H1 (cell line): ENCODE data around the gene PACSIN1. TPM values are rescaled to one million over a fixed set of nuclear protein-coding genes. Genes with fewer than 3 reads are reported as not detected.

ENCODE experiments used
- EZH2 ChIP-seq: fragments of 200-600 bp; sonication (generic); IDR thresholded peaks from 2 replicates; pipeline ENCODE4 v1.7.1; 2012; ENCODE audit warnings: low read depth, mild to moderate bottlenecking, moderate library complexity, low read length, inconsistent platforms; ENCODE audit not compliant: severe bottlenecking
- RFX5 ChIP-seq: IDR thresholded peaks from 2 replicates; pipeline ENCODE4 v1.6.1; 2011; ENCODE audit warnings: low read depth, low read length, improper control_type of control experiment, borderline replicate concordance
- polyA plus RNA-seq, 7 experiments: library from polyadenylated mRNA; depleted of rRNA in 3 of 7; stranded (reverse) in 5 of 7; unstranded in 2 of 7; fragments of >200 nt in 5 of 7; fragments of 200-250 nt in 2 of 7; gene quantifications; 1 replicate in 5 of 7; 2 replicates in 1 of 7; 4 replicates in 1 of 7; pipeline versions ENCODE4 v1.2.1 to v1.2.3, GENCODE V29; 2011 to 2013; ENCODE audit warnings: missing spikeins in 2 of 7, mixed read lengths in 2 of 7
- total RNA-seq: library from RNA; stranded (reverse); fragmentation: NEBNext Ultra II Directional; extraction: Animal tissue kit (Norgen Biotek cat#: 25700); gene quantifications from 2 replicates; pipeline ENCODE4 v1.2.1, GENCODE V29; 2021
- TF ChIP-seq, protein P1 (sequence below): fragments of 300-600 bp; sonication (generic); IDR thresholded peaks from 2 replicates; pipeline ENCODE4 v1.7.1; 2012; ENCODE audit warnings: low read length, moderate library complexity, mild to moderate bottlenecking, inconsistent platforms; ENCODE audit not compliant: insufficient replicate concordance
- TF ChIP-seq, protein P2 (sequence below): IDR thresholded peaks from 2 replicates; pipeline ENCODE4 v1.6.1; 2012; ENCODE audit warnings: inconsistent platforms
- TF ChIP-seq, protein P3 (sequence below): IDR thresholded peaks from 2 replicates; pipeline ENCODE4 v1.6.1; 2011; ENCODE audit warnings: low read length, improper control_type of control experiment

Gene PACSIN1
- total and polyA plus RNA-seq, 2 of the 8 experiments (the other 6 are each of a cell fraction or from before 2014, with no cell fraction given): 5.9 to 11.1 TPM

DNA sequence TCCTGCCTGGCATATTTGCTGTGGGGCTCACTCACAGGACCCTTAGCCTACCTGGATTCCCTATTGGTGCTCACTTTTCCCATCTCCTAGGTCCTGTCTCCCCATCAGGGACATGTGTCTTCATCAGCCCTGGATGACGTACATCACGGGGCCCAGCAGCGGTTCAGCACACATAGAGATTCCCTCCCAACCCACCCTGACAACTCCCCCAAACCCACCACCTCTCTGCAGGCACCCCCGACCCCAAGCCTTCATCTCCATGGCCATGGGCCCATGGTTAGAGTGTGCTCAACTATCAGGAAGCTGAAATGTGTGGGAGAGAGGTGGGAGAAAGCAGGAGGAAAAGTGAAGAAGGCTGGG lies 115.7 kb downstream of the PACSIN1 start (continued):
- TF ChIP-seq, protein P1, sequence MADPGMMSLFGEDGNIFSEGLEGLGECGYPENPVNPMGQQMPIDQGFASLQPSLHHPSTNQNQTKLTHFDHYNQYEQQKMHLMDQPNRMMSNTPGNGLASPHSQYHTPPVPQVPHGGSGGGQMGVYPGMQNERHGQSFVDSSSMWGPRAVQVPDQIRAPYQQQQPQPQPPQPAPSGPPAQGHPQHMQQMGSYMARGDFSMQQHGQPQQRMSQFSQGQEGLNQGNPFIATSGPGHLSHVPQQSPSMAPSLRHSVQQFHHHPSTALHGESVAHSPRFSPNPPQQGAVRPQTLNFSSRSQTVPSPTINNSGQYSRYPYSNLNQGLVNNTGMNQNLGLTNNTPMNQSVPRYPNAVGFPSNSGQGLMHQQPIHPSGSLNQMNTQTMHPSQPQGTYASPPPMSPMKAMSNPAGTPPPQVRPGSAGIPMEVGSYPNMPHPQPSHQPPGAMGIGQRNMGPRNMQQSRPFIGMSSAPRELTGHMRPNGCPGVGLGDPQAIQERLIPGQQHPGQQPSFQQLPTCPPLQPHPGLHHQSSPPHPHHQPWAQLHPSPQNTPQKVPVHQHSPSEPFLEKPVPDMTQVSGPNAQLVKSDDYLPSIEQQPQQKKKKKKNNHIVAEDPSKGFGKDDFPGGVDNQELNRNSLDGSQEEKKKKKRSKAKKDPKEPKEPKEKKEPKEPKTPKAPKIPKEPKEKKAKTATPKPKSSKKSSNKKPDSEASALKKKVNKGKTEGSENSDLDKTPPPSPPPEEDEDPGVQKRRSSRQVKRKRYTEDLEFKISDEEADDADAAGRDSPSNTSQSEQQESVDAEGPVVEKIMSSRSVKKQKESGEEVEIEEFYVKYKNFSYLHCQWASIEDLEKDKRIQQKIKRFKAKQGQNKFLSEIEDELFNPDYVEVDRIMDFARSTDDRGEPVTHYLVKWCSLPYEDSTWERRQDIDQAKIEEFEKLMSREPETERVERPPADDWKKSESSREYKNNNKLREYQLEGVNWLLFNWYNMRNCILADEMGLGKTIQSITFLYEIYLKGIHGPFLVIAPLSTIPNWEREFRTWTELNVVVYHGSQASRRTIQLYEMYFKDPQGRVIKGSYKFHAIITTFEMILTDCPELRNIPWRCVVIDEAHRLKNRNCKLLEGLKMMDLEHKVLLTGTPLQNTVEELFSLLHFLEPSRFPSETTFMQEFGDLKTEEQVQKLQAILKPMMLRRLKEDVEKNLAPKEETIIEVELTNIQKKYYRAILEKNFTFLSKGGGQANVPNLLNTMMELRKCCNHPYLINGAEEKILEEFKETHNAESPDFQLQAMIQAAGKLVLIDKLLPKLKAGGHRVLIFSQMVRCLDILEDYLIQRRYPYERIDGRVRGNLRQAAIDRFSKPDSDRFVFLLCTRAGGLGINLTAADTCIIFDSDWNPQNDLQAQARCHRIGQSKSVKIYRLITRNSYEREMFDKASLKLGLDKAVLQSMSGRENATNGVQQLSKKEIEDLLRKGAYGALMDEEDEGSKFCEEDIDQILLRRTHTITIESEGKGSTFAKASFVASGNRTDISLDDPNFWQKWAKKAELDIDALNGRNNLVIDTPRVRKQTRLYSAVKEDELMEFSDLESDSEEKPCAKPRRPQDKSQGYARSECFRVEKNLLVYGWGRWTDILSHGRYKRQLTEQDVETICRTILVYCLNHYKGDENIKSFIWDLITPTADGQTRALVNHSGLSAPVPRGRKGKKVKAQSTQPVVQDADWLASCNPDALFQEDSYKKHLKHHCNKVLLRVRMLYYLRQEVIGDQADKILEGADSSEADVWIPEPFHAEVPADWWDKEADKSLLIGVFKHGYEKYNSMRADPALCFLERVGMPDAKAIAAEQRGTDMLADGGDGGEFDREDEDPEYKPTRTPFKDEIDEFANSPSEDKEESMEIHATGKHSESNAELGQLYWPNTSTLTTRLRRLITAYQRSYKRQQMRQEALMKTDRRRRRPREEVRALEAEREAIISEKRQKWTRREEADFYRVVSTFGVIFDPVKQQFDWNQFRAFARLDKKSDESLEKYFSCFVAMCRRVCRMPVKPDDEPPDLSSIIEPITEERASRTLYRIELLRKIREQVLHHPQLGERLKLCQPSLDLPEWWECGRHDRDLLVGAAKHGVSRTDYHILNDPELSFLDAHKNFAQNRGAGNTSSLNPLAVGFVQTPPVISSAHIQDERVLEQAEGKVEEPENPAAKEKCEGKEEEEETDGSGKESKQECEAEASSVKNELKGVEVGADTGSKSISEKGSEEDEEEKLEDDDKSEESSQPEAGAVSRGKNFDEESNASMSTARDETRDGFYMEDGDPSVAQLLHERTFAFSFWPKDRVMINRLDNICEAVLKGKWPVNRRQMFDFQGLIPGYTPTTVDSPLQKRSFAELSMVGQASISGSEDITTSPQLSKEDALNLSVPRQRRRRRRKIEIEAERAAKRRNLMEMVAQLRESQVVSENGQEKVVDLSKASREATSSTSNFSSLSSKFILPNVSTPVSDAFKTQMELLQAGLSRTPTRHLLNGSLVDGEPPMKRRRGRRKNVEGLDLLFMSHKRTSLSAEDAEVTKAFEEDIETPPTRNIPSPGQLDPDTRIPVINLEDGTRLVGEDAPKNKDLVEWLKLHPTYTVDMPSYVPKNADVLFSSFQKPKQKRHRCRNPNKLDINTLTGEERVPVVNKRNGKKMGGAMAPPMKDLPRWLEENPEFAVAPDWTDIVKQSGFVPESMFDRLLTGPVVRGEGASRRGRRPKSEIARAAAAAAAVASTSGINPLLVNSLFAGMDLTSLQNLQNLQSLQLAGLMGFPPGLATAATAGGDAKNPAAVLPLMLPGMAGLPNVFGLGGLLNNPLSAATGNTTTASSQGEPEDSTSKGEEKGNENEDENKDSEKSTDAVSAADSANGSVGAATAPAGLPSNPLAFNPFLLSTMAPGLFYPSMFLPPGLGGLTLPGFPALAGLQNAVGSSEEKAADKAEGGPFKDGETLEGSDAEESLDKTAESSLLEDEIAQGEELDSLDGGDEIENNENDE: no peak
- TF ChIP-seq, protein P2, sequence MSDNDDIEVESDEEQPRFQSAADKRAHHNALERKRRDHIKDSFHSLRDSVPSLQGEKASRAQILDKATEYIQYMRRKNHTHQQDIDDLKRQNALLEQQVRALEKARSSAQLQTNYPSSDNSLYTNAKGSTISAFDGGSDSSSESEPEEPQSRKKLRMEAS: no peak
- TF ChIP-seq EZH2 (no peak), RFX5 (no peak)
- TF ChIP-seq, protein P3, sequence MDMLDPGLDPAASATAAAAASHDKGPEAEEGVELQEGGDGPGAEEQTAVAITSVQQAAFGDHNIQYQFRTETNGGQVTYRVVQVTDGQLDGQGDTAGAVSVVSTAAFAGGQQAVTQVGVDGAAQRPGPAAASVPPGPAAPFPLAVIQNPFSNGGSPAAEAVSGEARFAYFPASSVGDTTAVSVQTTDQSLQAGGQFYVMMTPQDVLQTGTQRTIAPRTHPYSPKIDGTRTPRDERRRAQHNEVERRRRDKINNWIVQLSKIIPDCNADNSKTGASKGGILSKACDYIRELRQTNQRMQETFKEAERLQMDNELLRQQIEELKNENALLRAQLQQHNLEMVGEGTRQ: no peak
